DOHH2 (cell line): ENCODE data around the gene RGS19.

Experiments
- EZH2phosphoT487 ChIP-seq: fragments of 200-600 bp; sonication (generic); IDR thresholded peaks from 2 replicates; pipeline ENCODE4 v1.6.1; 2017; ENCODE audit warnings: borderline replicate concordance, mild to moderate bottlenecking, antibody characterized with exemption, low read length, moderate library complexity, mixed read lengths
- TF ChIP-seq, protein P1 (sequence below): fragments of 200-600 bp; sonication (generic); IDR thresholded peaks from one replicate; pipeline ENCODE4 v1.5.1; 2014; ENCODE audit warnings: antibody characterized with exemption, mild to moderate bottlenecking, low read depth, low read length; ENCODE audit not compliant: poor library complexity, severe bottlenecking

DNA sequence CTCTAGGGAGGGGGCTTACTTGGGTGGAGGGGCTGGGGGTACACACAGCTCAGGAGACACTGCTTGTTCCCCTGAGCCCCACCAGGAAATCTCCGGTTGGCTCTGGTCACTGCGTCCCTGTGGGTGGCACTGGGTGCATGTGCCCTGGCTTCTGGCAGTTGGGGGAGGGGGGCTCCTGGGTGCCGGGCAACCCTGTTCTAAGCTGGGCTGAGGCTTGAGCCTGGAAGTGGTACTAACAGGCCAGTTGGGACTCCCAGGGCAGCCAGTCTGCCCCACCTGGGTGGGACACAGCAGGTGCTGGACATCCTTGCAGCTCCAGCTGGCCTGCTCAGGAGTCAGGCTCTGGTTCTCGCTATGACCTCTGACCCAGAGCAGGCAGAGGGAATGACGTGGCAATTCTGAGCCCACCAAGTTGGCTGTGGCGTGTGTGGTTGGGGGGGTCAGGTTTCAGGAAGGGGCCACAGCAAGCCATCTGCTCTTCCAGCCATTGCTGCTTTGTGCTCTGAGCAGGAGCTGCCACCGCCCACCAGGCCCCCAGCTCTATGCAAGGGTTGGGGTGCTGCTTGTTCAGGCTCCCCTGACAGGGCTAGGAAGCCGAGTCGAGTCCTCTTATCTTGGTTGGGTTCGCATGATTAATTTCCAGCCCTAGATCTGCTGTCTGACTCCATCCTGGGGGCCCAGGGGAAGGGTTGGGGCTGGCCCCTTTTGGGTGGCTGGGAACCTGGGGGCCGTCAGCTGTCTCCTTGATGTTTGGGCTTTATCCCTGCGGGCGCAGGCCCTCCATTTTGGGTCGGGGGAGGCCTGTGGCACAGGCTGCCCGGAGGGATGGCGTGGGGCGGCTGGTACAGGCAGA is 42.7 kb downstream of the RGS19 start:
- TF ChIP-seq, protein P1, sequence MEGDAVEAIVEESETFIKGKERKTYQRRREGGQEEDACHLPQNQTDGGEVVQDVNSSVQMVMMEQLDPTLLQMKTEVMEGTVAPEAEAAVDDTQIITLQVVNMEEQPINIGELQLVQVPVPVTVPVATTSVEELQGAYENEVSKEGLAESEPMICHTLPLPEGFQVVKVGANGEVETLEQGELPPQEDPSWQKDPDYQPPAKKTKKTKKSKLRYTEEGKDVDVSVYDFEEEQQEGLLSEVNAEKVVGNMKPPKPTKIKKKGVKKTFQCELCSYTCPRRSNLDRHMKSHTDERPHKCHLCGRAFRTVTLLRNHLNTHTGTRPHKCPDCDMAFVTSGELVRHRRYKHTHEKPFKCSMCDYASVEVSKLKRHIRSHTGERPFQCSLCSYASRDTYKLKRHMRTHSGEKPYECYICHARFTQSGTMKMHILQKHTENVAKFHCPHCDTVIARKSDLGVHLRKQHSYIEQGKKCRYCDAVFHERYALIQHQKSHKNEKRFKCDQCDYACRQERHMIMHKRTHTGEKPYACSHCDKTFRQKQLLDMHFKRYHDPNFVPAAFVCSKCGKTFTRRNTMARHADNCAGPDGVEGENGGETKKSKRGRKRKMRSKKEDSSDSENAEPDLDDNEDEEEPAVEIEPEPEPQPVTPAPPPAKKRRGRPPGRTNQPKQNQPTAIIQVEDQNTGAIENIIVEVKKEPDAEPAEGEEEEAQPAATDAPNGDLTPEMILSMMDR, result no peak
- no peak for TF ChIP-seq EZH2phosphoT487
